ENCODE results near the gene CLP1. TPM values are rescaled to one million over a fixed set of nuclear protein-coding genes. Genes with fewer than 3 reads are reported as not detected.
"Not testable (repeated sequence)": the region's sequence is repeated elsewhere in the genome, so short reads cannot be mapped to it uniquely, and the experiment has no call there.

Gene CLP1
- total RNA-seq, 1 experiment from 2014 or later, result 27.4 TPM

- DNase-seq, result no peak
- peaks cover 71% of the 10 kb centered on the region for H3K36me3 ChIP-seq
These were observed 23.0 kb downstream of the CLP1 start for GRCh38 chr11:57680552-57680874.

GRCh38 chr11:57681168-57681567, 23.6 kb downstream of the CLP1 start:
- H3K36me3 ChIP-seq, result peaks cover 69% of the 10 kb centered on the region
- no peak for DNase-seq
- H3K27me3 ChIP-seq, result no peaks in the 10 kb centered on the region
- no peak overlapping the region for H3K4me3 ChIP-seq
- no peaks in the 10 kb centered on the region for H3K9me3 ChIP-seq

More at GRCh38 chr11:57680552-57680874, 23.0 kb downstream of the CLP1 start:
- Histone ChIP-seq H3K27me3 (no peaks in the 10 kb centered on the region), H3K9me3 (no peaks in the 10 kb centered on the region), H3K4me3 (no peak overlapping the region)

GRCh38 chr11:57690474-57690873, 32.9 kb downstream of the CLP1 start:
- H3K36me3 ChIP-seq, result peaks cover 73% of the 10 kb centered on the region
- not testable (repeated sequence) for DNase-seq, H3K4me3 ChIP-seq, H3K9me3 ChIP-seq, H3K27me3 ChIP-seq

GRCh38 chr11:57698843-57699365, 41.3 kb downstream of the CLP1 start:
- Histone ChIP-seq H3K27me3 (no peaks in the 10 kb centered on the region), H3K4me3 (no peak overlapping the region), H3K9me3 (no peaks in the 10 kb centered on the region), H3K36me3 (peaks cover 77% of the 10 kb centered on the region)
- no peak for DNase-seq

GRCh38 chr11:57699813-57700212, 42.3 kb downstream of the CLP1 start:
- no peak overlapping the region for H3K4me3 ChIP-seq
- no peak for DNase-seq
- no peaks in the 10 kb centered on the region for H3K27me3 ChIP-seq
- no peaks in the 10 kb centered on the region for H3K9me3 ChIP-seq
- peaks cover 74% of the 10 kb centered on the region for H3K36me3 ChIP-seq

GRCh38 chr11:57700425-57700824, 42.9 kb downstream of the CLP1 start:
- H3K27me3 ChIP-seq, result no peaks in the 10 kb centered on the region
- H3K36me3 ChIP-seq, result peaks cover 70% of the 10 kb centered on the region
- DNase-seq, result no peak
- no peaks in the 10 kb centered on the region for H3K9me3 ChIP-seq
- H3K4me3 ChIP-seq, result no peak overlapping the region

GRCh38 chr11:57703341-57703740, 45.8 kb downstream of the CLP1 start:
- H3K9me3 ChIP-seq, result no peaks in the 10 kb centered on the region
- H3K4me3 ChIP-seq, result no peak overlapping the region
- no peak for DNase-seq
- H3K27me3 ChIP-seq, result no peaks in the 10 kb centered on the region
- H3K36me3 ChIP-seq, result peaks cover 51% of the 10 kb centered on the region

GRCh38 chr11:57704932-57705331, 47.4 kb downstream of the CLP1 start:
- no peaks in the 10 kb centered on the region for H3K27me3 ChIP-seq
- H3K9me3 ChIP-seq, result no peaks in the 10 kb centered on the region
- H3K4me3 ChIP-seq, result no peak overlapping the region
- peaks cover 42% of the 10 kb centered on the region for H3K36me3 ChIP-seq
- no peak for DNase-seq

- H3K9me3 ChIP-seq, DNase-seq, H3K4me3 ChIP-seq, H3K27me3 ChIP-seq: not testable (repeated sequence)
- peaks cover 40% of the 10 kb centered on the region for H3K36me3 ChIP-seq
These were observed 47.9 kb downstream of the CLP1 start for GRCh38 chr11:57705432-57705831.

- H3K27me3 ChIP-seq, result no peaks in the 10 kb centered on the region
- no peaks in the 10 kb centered on the region for H3K9me3 ChIP-seq
- H3K36me3 ChIP-seq, result peaks cover 16% of the 10 kb centered on the region
- no peak for DNase-seq
- H3K4me3 ChIP-seq, result no peak overlapping the region
These were observed 52.3 kb downstream of the CLP1 start for GRCh38 chr11:57709802-57710367.

Other genes starting within 250 kb of the CLP1 start
- 73.1 and 84.3 TPM in 2 replicates for gene SLC43A3, start 230.6 kb upstream of the CLP1 start, total RNA-seq (2014; rRNA removed; shearing (Covaris generic); ENCODE audit: low replicate concordance)
- 0.03 and 1.6 TPM in 2 replicates for gene RTN4RL2, start 197.2 kb upstream of the CLP1 start, total RNA-seq (2014; rRNA removed; shearing (Covaris generic); ENCODE audit: low replicate concordance)
- 3.2 and 4.0 TPM in 2 replicates for gene SLC43A1, start 142.1 kb upstream of the CLP1 start, total RNA-seq (2014; rRNA removed; shearing (Covaris generic); ENCODE audit: low replicate concordance)
- gene TIMM10, start 127.0 kb upstream of the CLP1 start, total RNA-seq (2014; rRNA removed; shearing (Covaris generic); ENCODE audit: low replicate concordance), result 99.6 and 106 TPM in 2 replicates
- gene SMTNL1, start 120.2 kb upstream of the CLP1 start, total RNA-seq (2014; rRNA removed; shearing (Covaris generic); ENCODE audit: low replicate concordance), result not detected in 2 replicates
- gene UBE2L6, start 90.1 kb upstream of the CLP1 start, total RNA-seq (2014; rRNA removed; shearing (Covaris generic); ENCODE audit: low replicate concordance), result 14.7 and 17.2 TPM in 2 replicates
- gene SERPING1, start 60.1 kb upstream of the CLP1 start, total RNA-seq (2014; rRNA removed; shearing (Covaris generic); ENCODE audit: low replicate concordance), result 0.22 and 0.26 TPM in 2 replicates
- gene YPEL4, start 7.8 kb upstream of the CLP1 start, total RNA-seq (2014; rRNA removed; shearing (Covaris generic); ENCODE audit: low replicate concordance), result not detected in 2 replicates
- gene ZDHHC5, start 10.4 kb downstream of the CLP1 start, total RNA-seq (2014; rRNA removed; shearing (Covaris generic); ENCODE audit: low replicate concordance), result 30.5 and 33.3 TPM in 2 replicates
- 22.0 and 44.8 TPM in 2 replicates for gene MED19, start 54.5 kb downstream of the CLP1 start, total RNA-seq (2014; rRNA removed; shearing (Covaris generic); ENCODE audit: low replicate concordance)
- gene TMX2, start 54.8 kb downstream of the CLP1 start, total RNA-seq (2014; rRNA removed; shearing (Covaris generic); ENCODE audit: low replicate concordance), result 139 and 143 TPM in 2 replicates
- 147 and 154 TPM in 2 replicates for gene SELENOH, start 83.7 kb downstream of the CLP1 start, total RNA-seq (2014; rRNA removed; shearing (Covaris generic); ENCODE audit: low replicate concordance)
- gene BTBD18, start 94.1 kb downstream of the CLP1 start, total RNA-seq (2014; rRNA removed; shearing (Covaris generic); ENCODE audit: low replicate concordance), result not detected in 2 replicates
- 25.9 and 26.6 TPM in 2 replicates for gene CTNND1, start 104.0 kb downstream of the CLP1 start, total RNA-seq (2014; rRNA removed; shearing (Covaris generic); ENCODE audit: low replicate concordance)